Measurements from ENCODE around the gene HAPLN2. TPM values are rescaled to one million over a fixed set of nuclear protein-coding genes. Genes with fewer than 3 reads are reported as not detected.
"Not testable (repeated sequence)": the region's sequence is repeated elsewhere in the genome, so short reads cannot be mapped to it uniquely, and the experiment has no call there.

The HAPLN2 gene
- polyA plus RNA-seq (ENCODE audit: insufficient read length in 12 of 12): under 1 TPM in 8 of 12 donors, not detected in 4; 0.22 to 0.94 (median 0.39) TPM
- long read RNA-seq, donor 1: 0 reads
- long read RNA-seq, donor 2: 0 reads
- long read RNA-seq, donor 3: 0 reads
- long read RNA-seq, donor 4: 0 reads
- long read RNA-seq, donor 5: 0 reads
- long read RNA-seq, donor 6: 0 reads
- long read RNA-seq, donor 7: 0 reads
- long read RNA-seq, donor 8: 0 reads
- long read RNA-seq, donor 9: 0 reads
- long read RNA-seq, donor 10: 0 reads
- long read RNA-seq, donor 11: 0 reads

DNA sequence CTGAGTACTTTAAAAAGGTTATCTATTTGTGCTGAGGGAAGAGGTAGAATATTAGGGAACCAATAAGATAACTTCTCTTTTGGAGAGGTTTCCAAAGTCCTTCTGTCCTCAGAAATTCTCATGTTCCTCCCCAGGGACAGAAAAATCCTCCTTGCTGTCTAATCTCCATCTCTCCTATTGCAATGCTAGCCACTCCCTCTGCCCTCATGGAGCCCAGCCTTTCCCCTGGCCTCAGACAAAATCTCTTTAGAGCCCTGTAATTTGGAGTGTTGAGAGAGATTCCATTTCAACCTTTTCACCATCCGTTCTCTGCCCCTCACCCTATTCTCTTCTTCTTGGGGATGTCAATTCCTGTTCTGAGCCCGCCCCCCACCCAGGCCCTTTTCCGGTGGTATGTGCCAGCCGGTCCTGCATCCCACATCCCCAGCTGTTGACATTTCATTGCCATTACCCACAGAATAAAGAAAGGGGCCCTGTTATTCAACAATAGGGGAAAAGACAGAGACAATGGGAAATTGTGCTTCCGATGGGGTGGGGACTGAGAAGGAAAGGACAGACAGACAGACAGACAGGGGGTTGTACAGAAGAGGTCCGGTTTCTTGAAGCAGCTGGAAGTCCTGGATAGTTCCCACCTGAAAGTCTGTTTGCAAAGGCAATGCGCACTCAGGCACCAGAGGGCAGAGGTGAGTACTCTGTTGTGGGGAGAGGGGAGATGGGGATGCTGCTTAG, at the start of gene HAPLN2:
Gene HAPLN2 (plus strand): TSS at position 563 of the 729 bp plus-strand sequence. CDS start 4,076 bp downstream, outside the sequence.
- no peak for DNase-seq

DNA sequence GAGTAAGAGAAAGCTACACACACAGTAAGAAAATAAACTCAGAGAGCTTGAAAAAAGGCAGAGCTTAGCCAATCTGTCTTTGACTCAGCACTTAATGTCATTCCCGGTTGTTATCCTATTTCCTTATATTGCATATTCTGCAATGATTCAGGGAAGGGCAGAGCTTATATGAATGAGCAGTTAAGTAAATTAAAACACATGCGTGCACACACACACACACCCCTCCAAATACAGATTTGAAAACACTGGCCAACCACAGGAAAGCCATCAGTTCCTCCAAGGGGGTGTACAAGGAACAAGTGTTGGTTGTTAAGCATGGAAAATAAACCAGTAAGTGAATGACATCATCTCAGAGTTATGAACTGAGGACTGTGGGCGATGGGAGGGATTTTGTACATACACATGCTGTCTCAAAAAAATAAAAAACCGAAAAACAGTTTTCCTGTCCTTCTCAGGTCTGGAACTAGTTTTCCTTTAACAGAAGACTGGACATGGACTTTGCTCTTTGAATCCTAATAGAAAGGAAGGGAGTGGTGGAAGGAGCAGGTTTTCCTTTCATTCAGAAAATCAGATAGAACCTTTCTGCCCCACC, 47.9 kb upstream of the HAPLN2 start:
- DNase-seq: no peak

DNA sequence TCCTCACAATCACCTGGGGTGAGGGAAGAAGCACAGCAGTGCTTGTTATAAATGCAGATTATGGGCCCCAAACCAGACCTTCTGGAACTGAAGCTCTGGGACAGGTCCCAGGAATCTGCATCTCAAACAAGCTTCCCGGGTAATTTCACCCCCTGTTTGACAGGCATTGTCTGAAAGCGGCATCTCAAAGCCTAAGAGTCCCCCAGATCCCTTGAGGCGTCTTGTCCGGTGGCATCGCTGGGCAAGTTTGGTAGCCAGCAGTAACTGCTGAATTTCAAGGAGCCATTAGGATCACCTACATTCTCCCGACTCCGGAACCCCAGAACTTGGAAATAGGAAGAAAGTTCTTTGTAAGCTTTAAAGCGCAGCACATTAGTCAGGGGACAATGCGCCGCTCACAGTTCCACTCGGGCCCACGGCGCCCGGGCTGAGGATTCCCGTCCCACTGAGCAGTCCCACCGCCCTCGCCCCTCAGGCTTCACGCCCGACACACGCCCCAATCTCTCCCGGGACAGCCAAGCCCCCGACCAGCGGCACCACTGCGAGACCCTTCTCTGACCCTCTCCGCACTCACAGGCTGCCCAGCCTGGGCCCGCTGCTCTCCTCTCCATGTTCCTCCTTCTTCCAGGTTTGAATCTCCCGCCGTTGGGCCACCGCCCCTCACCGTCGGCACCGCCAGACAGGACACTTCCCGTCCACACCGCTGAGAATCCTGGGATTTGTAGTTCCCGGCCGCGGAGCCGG, 47.1 kb upstream of the HAPLN2 start, which contains the start of gene IQGAP3:
Gene IQGAP3 (minus strand): TSS at position 647 of the 744 bp plus-strand sequence. CDS start 36 bp downstream, at position 611.
- peak; percentile 79 for DNase-seq

DNA sequence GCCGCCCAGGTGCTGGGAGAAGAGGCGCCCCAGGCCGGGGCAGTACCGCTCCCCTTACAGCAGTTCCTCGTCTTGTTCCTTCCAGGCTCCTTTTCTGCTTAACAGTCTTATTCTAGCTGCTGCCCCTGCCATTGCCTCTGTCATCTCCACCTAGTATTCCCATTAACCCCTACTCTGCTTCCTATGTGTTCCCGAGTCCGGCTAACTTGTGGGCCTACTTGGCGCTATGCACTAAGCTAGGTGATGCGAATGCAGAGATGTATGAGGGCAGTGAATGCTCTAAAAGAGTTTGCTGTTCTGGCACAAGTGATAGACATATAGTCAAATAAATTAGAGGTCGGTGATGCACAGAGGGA, 46.6 kb upstream of the HAPLN2 start:
- no peak for DNase-seq

DNA sequence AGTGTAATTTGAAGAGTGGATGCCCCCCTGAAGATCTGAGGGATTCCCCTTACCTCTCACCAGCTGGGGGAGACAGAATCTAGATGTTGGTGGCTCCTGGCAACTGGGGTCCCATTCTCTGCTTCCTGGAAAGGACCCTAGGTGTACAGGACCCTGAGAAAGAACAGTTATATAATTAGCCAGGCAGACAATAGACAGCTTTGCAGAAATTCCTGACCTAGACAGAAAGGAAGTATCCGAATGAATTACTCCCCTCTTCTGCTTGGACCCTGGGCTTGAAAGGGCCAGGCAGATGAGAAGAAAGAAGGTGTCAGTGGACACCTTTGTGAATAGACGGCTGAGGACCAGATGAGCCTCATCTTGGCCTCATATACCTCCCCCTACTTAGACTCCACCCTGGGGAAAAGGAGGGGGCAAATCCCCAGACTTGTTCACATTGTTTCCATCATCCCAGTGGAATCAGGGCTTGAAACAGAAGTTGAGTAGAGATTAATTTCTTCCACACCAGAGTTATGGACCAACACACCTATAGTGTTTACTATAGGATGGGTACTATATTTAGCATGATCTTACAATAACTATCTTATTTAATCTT, 45.1 kb upstream of the HAPLN2 start:
- no peak for DNase-seq

DNA sequence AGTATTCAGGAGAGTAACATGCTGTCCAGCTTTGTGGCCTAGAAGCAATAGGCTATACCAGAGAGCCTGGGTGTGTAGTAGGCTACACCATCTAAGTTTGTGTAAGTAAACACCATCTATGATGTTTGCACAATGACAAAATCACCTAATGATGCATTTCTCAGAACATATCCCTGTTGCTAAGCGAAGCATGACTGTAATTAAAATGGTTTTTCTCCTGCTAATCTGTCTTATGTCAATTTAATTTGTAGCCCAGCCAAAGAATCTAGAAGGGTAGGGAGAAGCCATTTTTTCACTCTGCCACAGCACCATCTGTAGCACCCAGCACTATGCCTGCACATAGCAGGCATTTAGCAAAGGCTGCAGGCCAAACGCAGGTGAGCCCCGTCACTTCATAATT, 41.7 kb upstream of the HAPLN2 start:
- DNase-seq: no peak

DNA sequence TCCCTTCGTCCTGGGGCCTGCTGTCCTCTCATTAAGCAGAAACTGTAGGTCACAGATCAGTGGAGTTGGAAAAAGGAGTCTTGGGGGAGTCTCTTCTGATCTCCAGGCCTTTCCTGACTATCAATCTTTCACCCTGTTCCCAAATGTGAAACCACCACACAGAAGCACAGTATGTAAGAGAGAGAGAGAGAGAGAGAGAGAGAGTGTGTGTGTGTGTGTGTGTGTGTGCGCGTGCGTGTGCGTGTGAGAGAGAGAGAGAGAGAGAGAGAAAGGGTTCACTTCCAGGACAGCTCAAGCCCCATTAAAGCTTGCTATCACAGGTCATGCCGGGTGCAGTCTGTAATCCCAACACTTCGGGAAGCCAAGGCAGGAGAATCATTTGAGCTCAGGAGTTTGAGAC, 41.2 kb upstream of the HAPLN2 start:
- no peak for DNase-seq

DNA sequence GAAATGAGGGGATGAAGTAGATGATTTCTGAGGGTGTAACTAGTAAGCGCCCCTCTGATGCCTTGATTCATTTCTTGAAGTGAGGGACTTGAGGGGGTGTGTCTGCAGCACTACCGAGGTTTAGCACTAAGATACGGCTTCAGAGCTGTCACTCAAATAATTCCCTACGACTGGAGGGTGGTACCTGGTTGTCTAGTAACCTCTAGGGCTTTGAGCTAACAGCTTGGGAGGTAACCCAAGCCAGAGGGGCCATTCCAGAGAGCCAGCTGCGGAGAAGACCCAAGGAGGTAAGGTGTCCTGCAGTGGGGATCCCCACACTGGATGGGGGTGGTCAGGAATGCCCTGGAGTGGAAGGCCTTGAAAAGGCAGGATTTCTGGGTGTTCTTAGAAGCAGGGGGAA, 39.7 kb upstream of the HAPLN2 start, which contains the start of gene TTC24:
Gene TTC24 (plus strand): TSS at position 252 of the 400 bp plus-strand sequence. CDS start 1,642 bp downstream, outside the sequence.
- DNase-seq: no peak

DNA sequence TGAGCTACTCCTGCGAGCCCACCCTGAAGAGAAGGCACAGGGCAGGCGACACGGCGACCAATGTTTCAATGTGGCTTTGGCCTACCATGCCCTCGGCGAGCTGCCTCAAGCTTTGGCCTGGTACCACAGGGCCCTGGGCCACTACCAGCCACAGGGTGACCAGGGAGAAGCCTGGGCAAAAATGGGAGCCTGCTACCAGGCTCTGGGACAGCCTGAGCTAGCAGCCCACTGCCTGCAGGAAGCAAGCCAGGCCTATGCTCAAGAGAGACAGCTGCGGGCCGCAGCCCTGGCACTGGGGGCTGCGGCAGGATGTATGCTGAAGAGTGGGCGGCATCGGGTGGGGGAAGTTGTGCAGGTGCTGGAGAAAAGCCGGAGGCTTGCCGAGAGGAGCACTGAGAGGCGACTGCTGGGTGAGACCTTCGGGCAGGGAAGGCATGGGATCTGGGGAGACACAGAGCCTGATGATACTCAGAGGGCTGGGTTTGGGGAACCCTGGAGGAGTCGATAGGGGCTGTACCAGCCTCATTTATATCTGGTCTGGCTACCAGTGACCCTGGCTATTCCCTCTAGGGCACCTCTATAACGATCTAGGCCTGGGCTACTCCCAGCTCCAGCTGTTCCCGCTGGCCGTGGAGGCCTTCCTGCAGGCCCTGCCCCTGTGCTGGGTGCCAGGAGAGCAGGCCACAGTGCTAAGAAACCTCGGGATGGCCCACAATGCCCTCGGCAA, 37.4 kb upstream of the HAPLN2 start:
- DNase-seq: no peak

DNA sequence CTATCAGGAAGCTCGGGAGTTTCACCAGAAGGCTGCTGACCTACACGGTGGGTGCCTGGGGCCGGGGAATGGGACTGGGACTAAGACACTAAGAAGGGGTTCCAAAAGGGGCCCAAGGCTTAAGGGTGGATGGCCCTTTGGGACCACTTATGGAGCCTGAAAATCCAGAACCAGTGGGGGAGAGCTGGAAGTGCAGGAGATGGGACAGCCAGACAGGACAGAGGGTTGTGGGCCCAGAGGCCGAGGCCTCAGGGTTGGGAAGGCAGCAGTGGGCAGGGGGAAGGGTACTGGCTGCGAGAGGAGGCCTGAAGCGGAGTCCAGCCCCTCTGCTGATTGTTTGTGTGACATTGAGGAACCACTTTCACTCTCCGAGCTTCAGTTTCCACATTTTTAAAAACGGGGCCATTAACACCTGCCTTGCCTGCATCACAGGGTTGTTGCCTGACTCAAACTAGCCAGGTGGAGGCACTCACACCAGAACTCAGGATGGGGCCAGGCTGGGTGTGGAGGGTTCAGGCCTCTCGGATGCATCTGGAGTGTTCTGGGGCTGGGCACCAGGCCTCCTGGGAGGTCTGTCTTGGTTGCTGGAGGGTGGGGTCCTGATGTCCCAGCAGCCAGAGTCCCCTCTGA, 36.7 kb upstream of the HAPLN2 start:
- no peak for DNase-seq

DNA sequence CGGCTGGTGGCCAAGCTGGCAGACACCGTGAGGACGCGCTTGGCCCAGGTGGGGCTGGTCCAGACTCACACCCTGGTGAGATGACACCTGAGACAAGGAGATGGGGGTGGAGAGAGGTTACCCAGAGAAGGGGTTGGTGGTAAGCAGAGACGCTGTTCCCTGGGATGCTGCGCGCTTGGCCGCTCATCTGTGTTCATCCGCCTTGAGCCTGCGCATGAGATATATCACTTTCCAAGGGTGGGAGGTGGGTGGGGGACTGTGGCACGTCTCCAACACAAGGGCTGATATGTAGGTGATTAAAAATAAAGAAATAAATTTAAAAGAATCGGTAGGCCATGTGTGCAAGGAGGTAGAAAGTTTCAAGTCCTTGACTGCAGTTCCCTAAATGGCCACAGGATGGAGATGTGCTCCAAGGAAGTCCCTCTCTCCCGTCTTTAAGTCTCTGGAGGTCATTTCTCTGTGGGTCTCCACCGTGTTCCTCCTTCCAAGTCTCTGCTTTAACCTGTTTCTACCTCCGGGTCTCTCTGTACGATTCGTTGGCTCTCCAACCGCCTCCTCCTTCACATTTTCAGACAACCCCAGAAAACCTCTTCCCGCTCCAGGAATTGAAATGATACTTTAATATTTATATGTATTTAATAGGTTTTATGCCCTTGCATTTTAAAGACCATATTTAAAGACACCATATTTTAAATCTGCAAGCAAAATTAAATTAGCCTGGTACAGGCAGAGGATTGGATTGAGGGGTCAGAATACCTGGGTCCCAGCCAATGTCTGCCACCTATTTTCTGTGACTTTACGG, 35.2 kb upstream of the HAPLN2 start:
- DNase-seq: peak; percentile 74

DNA sequence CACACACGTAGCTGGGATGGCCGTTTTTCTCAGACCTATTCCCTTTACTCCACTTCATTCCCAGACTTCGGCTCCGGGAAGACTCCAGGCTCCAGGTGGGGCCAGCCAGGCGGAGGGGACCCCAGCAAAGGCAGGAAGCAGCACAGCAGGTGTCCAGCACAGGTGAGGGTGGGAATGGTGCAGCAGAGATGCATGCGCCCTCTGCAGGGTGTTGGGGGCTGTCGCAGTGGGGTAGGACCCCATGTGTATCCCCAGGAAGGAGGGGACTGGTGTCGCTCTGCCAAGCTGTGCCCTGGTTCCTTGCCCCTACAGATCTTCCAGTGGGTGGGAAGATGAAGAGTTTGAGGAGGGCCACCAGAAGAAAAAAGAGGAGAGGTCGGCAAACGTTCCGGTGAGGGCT, 34.4 kb upstream of the HAPLN2 start:
- DNase-seq: no peak

DNA sequence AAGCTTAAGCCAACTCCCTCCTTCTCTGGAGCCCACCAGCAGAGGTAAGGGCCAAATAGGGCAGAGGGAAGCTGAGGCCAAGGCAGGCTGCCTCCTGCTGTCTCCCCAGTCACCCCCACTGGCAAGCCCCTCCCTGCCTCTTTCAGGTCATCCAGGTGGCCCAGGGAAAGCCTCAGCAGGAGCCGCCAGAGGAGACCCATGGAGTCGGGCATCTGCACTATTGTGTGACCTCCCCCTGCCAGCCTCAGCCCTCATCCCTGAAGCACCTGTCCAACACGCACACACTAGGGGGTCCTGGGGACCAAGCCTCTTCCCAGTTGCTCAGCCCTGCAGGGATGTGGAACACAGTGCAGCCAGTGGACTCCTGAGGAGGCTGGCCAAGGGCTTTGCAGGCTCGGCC, 32.9 kb upstream of the HAPLN2 start:
- no peak for DNase-seq

DNA sequence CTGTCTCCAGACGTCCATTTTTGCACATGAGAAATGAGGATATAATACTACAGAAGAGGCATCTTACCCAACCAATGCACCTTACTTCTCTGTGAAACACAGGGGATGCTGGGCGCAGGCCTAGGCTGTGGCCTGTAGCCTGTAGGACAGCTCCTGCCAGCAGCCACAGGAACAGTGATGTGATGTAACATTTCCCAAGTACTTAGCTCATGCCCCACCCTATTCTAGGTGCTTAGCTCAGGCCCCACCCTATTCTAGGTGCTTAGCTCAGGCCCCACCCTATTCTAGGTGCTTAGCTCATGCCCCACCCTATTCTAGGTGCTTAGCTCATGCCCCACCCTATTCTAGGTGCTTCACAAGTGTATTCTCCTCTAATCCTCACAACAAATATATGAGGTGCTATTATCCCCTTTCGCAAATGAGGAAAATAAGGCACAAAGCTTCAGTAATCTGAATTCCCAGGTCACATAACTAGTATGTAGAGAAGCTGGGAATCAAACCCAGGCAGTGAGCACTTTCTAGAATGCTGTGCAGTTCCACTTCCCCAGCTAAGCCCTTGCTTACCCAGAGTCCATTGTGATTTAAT, 32.2 kb upstream of the HAPLN2 start:
- no peak for DNase-seq

DNA sequence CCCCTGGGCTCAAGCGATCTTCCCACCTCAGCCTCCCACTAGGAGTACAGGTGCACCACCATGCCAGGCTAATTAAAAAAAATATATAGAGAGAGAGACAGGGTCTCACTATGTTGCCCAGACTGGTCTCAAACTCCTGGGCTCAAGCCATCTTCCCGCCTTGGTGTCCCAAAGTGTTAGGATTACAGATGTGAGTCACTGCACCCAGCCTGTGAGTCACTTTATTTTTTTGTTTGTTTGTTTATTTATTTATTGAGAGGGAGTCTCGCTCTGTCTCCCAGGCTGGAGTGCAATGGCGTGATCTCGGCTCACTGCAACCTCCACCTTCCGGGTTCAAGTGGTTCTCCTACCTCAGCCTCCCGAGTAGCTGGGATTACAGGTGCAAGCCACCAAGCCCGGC, 31.3 kb upstream of the HAPLN2 start:
- DNase-seq: not testable (repeated sequence)

DNA sequence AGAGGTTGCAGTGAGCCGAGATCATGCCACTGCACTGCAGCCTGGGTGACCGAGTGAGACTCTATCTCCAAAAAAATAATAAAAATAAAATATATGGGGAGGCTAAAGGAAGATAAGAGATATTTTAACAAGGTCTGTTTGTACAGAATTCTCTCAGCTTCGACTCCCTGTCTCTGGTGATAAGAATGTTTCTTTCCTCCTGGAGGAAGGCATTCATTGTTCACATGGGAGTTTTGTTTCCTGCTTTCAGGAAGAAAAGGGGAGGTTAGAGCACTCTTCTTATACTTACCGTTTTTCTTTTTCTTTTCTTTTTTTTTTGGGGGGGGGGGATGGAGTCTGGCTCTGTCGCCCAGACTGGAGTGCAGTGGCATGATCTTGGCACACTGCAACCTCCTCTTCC, 29.7 kb upstream of the HAPLN2 start:
- no peak for DNase-seq

DNA sequence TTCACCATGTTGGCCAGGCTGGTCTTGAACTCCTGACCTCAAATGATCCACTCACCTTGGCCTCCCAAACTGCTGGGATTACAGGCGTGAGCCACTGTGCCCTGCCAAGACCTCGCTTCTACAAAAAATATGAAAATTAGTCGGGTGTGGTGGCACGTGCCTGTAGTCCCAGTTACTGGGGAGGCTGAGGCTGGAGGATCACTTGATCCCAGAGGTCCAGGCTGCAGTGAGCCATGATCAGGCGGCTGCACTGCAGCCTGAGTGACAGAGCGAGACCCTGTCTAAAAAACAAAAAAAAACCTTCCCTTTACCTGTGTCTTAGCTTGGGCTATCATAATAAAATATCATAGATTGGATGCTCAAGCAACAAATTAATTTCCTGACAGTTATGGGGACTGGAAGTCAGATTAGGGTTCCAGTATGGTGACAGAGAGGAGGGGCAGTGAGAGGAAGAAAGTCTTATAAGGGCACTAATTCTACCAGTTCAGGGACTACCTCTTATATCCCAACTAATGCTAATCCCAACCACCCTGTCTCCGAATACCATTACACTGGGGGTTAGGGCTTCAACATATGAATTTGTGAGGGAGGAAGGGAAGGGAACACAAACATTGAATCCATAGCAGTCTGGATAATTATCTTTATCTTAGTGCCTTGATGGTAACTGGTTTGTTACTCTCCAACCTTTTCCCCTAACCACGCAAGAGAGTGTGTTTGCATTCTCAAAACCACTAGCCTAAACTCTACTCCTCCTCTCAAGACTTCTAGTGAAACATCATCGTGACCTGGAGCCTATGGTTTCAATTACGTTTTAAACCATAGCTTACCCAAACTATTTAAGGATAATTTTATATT, 28.7 kb upstream of the HAPLN2 start:
- DNase-seq: no peak

DNA sequence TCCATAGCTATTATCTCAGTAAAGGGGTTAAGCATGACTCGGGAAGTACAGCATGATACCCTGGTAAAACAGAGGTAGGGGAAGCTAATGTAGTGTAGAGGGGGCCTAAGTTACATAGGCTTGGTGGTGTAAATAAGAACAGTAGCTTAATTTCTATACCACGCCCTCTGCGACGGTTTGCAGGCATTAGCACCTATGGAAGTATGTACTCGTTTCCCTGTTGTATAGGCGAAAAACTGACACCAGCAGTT, 28.1 kb upstream of the HAPLN2 start:
- no peak for DNase-seq
